HG03442 (cell line): ENCODE measurements around the gene ANKS1A.
"Not testable (repeated sequence)": the region's sequence is repeated elsewhere in the genome, so short reads cannot be mapped to it uniquely, and the experiment has no call there.

ENCODE experiments used
- ATAC-seq: cut with Tn5 transposase; IDR thresholded peaks from one replicate; pipeline ENCODE4 v1.9.1; 2021; ENCODE audit warnings: mild to moderate bottlenecking, moderate library complexity; ENCODE audit not compliant: unreplicated experiment

ANKS1A gene

DNA sequence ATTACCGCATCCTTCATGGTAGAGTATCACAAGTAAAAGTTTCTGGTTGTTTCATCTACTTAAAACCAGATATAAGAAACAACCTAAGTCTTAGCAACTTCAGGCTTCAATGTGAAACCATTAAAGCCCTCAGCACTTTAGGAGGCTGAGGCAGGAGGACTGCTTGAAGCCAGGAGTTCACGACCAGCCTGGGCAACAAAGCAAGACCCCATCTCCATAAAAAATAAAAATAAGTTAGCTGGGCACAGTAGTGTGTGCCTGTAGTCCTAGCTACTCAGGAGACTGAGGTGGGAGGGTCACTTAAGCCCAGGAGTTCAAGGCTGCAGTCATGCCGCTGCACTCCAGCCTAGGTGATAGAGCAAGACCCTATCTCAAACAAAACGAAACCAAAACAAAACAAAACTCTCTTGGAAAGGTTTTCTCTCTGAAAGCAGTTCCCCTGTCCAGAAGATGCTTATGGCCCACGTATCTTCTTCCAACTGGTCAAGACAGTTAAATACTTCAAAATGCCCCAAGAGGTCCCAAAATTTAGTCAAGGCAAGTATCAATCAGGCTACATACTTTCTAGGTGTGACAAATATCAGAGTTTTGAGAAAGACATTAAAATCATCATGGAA is 11.1 kb upstream of the ANKS1A start:
- no peak for ATAC-seq

DNA sequence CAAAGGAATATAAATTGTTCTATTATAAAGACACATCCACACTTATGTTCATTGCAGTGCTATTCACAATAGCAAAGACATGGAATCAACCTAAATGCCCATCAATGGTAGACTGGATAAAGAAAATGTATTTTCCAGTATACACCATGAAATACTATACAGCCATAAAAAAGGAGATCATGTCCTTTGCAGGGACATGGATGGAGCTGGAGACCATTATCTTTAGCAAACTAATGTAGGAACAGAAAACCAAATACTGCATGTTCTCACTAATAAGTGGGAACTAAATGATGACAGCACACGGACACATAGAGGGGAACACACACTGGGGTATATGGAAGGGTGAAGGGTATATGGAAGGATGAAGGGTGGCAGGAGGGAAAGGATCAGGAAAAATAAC is 5.0 kb upstream of the ANKS1A start:
- ATAC-seq: not testable (repeated sequence)

DNA sequence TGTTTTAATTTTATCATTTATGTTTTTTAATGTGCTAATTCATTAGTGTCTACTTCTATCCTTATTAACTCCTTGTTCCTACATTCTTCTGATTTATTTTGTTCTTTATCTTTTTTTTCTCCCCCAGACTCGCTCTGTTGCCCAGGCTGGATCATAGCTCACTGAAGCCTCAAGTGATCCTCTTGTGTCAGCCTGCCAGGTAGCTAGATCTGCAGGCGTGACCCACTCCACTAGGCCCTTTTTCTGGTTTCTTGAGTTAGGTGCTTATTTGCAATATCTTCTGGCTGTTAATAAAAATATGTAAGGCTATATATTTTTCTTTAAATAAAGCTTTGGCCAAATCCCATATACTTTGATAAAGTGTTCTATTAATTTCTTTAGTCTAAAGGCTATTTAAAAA is 4.1 kb upstream of the ANKS1A start:
- no peak for ATAC-seq

DNA sequence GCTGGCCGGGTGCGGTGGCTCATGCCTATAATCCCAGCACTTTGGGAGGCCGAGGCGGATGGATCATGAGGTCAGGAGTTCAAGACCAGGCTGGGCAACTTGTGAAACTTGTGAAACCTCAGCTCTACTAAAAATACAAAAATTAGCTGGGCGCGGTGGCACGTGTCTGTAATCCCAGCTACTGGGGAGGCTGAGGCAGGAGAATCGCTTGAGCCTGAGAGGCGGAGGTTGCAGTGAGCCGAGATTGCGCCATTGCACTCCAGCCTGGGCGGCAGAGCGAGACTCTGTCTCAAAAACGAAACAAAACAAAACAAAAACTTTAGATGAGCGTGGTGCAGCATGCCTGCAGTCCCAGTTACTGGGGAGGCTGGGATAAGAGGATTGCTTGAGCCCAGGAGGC is 3.2 kb upstream of the ANKS1A start:
- ATAC-seq: not testable (repeated sequence)

DNA sequence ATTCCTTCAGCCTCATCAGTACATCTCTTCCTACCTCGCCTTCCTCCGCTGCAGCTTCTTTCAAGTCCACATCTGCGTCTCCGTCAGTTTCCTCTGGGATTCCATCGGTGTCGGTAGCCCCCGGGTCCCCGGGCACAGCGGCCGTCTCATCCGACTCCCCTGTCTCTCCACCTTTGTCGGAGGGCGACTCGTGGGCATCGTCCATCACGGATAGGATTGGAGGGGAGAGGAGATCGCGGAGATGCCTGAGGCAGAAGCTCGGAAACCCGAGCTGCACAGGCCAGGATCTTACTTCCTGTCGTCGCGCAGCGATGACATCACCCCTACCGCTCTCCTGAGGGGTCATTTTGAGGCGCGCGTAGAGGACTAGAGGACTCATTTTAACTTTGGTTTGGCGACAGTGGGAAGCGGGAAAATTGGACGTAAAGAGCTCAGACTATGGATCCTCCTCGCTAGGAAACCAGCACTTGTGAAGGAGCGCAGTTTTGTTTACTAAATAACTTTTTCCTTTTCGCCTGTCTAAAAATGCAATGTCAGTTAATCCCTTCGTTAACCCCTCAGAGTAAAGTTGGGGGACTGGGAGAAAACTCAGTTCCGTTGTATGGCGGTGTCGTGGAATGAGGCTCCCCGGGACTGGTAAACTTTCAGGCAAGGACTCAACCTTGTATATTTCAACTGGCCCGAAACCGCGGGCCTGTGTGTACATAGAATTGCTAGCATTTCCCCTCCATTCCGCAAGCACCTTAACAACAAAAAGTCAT is 1.1 kb upstream of the ANKS1A start, which contains the start of gene TAF11:
TSS of gene TAF11 (minus strand) at position 290 of the 761 bp plus-strand sequence. CDS start at position 205, 85 bp downstream.
- peak; percentile 76 for ATAC-seq

DNA sequence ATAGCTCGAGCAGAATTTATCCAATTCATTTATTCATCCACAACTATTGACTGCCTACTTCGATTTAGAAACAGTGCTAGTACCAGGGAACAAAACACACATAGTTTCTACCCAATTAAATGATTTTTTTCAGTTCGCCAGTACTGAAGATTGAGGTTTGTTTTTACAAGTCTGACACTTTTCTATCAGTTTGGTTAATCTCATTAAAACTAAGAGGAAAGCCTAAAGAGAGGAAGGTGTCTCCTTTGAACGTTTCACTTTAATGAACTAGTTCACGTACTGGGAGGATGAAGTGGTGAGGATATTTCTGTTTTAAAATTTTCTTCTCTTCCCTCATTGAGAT is 570 bp upstream of the ANKS1A start:
- ATAC-seq: no peak

DNA sequence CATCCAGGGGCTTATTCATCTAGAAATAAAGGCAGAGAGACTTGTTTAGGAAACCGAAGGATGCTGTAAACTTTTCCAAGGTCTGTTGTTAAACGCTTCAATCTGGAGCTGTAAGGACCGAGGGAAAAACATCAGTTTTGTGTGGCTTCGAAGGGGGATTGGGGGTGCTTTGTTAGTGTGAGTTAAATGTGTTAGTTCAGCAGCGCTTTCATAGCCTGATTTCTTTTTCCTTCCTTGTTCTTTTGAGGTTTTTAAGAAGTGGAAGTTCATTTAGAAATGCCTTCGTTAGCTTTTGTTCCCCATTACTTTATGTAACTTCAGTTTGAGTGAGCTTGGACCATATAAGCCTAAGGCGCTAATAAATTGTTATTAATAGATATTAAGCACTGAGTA is 1.5 kb downstream of the ANKS1A start:
- no peak for ATAC-seq

DNA sequence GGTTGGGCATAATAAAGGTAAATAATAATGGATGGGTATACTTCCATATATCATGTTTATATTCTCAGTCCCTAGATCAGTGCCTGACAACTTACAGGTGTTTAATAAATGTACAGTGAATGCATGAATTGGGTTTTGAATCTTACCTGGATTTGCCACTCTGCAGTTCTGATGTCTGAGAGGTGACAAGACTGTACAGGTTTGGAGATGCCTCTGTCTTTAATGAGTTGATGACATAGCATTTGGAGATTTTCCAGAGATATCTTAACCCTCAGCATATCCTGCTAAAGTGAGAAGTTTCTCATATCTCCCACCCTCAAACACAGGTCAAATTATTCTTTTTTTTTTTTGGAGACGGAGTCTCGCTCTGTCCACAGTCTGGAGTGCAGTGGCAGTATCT is 2.2 kb downstream of the ANKS1A start:
- no peak for ATAC-seq

DNA sequence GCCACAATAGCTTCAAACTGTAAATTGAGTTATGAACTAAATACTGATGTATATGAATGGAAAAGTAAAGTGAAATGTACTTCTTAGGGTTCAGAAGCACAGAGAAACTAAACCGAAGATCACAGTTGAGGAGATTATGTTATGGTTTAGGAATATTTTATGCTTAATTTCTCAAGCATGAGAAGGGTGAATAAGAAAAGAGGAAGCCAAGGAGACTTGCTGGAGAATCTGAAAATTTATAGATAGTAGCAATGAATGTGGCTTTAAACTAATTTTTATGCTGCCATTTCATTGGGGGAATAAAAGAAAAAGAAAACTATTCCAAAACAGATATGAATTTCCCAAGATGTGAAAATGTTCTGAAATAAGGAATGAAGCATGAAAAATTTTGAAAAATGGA is 5.6 kb downstream of the ANKS1A start:
- ATAC-seq: no peak

DNA sequence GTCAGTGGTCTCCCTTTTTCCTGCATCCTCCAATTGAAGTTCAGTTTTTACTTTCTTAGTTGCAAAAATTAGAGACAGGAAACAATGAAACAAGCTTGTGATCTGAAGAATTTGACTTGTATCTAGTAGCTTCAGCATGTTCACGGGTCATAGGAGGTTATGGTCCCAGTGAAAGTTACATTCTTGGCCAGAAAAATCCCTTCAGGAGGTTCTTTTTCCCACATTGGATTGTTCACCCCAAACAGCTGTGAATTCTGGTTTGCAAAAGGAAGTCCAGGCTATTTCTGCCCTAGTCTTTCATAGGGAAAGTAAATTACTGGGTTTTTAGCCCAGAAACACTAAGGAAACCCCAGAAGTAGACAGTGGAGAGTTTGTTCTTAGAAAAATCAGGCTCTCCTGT is 8.1 kb downstream of the ANKS1A start:
- ATAC-seq: no peak

DNA sequence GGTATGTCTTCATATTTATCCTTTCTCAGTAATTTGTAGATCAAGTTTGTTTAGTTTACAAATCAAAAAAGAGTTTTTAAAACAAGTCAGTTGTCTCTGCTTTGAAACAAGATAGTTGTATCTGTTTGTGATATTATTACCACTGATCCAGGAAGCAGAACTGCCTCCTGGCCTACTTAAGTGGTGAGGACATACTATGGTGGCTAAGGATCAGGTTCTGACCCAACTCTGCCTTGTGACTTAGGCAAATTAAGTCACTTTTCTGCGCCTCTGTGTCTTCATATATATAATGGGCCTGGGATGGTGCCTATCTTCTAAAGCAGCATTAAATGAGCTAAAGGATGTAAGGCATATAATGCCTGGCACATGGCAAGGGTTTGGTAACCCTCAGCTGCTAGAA is 8.7 kb downstream of the ANKS1A start:
- ATAC-seq: no peak

DNA sequence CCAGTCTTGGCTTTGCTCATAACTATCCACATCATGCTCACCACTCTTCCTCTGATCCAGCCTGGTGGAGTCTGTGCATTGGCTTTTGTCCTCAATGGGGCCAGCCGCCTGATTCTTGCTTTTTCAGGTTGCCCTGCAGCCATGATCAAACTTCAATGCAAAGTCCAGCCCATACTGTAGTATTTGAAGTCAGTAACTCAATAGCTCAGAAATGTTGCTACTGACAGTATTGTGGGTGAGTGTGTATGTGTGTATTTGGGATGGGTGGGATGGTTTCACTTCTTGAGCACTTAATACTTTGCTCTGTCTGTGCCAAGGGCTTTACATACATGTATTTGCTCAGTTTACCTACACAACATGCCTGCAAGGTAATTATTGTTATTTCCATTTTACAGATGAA is 10.7 kb downstream of the ANKS1A start:
- not testable (repeated sequence) for ATAC-seq

DNA sequence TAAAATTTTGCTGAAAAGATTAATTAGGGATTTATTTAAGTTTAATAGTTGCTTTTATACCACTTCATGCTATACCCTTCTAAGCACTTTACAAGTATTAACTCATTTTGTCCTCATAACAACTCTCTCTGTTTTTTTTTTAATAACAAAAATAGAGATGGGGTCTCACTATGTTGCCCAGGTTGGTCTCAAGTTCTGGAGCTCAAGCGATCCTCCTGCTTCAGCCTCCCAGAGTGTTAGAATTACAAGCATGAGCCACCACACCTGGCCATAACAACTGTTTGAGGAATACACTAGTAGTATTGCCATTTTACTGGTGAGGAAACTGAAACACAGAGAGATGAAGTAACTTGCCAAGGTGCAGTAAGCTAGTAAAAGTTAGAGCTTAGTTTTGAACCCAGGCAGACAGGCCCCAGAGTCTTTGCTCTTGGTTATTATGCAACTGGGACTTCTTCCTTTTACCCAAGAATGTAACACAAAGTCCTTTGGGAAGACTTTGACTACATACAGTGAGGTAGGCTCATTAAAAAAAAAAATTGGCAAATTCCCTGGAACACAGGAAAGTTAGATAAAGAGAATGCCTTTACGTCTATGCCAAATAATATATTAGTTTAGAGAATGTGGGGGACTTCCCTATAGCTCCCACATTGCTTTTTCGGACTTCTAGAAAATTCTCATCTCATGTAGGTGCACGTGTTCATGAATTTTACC is 11.4 kb downstream of the ANKS1A start:
- ATAC-seq: no peak

DNA sequence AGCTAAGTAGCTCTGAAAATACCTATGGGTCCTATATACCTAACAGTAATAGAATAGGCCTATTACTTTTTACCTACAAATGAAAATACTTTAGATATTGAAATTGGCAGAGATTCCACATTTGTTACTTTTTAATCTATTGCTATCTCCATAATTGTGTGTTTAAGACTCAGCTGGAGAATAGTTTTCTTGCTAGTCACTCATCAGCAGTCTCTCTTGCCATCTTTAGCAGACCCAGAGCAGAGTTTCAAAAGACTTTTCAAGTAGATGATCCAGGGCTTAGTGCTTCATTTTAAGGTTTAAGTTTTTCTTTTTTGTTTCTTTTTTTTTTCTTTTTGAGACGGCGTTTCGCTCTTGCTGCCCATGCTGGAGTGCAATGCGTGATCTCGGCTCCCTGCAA is 12.9 kb downstream of the ANKS1A start:
- ATAC-seq: no peak

DNA sequence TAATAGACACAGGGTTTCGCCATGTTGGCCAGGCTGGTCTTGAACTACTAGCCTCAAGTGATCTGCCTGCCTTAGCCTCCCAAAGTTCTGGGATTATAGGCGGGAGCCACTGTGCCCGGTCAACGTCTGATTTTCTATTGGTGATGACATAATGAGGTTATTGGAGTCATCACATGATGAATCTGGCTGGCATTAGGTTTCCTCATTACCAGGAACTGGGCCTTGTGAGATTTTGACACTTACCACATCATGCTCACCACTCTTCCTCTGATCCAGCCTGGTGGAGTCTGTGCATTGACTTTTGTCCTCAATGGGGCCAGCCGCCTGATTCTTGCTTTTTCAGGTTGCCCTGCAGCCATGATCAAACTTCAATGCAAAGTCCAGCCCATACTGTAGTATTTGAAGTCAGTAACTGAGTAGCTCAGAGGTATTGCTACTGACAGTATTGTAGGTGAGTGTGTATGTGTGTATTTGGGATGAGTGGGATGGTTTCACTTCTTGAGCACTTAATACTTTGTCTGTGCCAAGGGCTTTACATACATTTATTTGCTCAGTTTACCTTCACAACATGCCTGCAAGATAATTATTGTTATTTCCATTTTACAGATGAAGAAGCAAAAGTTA is 16.0 kb downstream of the ANKS1A start:
- ATAC-seq: no peak

DNA sequence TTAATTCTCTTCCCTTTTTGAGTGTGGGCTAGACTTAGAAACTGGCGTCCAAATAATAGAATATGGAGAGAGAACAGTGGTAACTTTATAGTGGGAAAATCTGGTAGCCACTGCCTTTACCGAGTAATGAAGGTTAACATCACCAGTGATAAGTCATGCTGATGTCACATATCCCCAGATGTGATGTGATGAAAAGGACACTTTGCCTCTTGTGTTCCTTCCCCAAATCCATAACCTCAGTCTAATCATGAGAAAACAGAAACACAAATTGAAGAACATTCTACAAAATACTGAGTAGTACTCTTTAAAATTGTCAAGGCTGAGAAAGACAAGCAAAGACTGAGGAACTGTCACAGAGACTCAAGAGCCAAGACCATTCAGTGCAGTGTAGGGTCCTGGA is 17.8 kb downstream of the ANKS1A start:
- no peak for ATAC-seq

DNA sequence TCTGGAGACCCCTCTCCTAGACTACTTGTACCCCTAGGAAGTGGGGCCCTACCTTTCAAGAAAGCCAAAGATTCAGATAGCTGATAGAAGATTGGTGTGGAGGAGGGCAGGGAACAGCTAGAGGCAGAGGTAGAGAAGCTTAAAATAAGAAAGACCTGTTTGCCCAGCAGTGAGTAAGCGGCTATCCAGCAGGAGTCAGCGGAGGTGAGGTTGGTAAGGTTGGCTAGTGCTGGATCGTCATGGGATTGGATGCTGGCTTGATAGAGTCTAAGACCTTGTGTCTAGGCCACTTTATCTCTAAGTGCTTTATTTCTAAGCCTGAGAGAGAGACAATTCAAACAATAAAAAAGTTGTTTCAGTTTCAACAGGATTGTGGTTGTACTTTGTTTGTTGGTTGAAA is 19.1 kb downstream of the ANKS1A start:
- no peak for ATAC-seq

DNA sequence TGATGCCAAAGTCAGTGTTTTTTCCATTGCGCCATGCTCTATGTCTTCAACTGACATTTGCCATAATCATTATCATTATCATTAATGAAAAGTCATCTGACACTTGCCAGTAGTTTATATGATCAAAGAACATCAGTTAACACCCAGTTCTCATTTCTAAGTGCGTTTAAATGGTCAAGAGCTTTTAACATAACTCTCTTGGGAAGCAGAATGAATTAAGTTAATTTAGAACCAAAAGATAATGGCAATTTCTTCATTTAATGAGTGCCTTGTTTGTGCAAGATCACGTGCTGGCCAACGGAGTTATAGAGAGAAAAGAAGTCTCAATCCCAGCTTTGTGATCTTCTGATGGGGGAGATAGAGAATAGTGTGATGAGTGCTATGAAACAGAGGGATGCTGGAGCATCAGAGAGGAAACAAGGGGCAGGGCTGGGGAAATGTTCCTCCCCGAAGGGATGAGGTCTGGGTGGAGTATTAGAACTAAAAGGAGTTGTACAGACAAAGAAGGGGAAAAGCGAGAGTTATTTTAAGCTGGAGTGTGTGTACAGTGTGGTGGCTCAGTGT is 20.3 kb downstream of the ANKS1A start:
- ATAC-seq: no peak

DNA sequence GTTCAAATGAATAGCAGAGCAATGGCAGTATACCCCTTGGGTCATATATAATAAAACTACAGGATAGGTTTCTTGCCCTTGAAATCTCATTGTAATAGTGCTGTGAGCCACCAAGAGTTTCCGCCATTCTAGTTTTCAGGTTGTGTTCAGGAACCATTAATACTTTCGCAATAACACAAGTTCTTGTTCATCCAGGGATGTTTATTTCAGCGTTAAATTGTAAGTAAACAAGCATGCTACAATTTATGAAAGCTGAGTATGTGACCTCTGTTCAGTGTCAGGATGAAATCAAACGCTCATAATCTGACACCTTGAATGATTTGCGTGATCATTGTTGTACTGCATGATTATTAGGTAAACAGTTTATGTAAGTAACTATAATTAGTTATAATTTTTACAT is 22.8 kb downstream of the ANKS1A start:
- no peak for ATAC-seq

DNA sequence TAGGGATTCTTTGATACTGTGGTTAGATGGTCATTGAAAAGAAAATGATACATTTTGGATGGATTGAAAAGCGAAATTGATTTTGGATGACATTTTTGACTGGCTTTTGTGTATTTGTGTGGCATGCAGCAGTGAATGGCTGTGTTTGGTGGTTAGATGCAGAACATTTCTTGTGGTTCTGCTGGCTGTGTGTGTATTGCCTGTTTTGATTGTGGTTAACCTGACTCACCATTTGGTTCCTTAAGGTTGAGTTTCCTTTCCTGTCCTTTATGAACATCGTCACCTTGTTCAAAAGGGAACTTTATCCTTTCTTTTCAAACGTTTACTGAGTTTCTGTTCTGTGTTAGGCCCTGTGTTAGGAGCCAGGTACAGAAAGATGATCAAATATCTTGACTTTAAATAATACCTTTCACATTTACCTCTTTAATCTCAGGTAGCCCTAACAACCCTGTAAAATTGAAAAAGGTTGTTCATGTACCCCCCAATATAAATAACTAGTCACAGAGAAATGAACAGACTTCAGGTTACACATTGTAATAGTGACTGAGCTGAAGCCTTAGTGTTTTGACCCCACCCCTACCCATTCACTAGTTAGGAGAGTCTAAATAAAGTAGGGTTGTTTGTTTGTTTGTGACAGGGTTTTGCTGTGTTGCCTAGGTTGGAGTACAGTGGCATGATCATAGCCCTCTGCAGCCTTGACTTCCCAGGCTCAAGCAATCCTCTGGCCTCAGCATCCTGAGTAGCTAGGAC is 23.8 kb downstream of the ANKS1A start:
- peak; percentile 64 for ATAC-seq

DNA sequence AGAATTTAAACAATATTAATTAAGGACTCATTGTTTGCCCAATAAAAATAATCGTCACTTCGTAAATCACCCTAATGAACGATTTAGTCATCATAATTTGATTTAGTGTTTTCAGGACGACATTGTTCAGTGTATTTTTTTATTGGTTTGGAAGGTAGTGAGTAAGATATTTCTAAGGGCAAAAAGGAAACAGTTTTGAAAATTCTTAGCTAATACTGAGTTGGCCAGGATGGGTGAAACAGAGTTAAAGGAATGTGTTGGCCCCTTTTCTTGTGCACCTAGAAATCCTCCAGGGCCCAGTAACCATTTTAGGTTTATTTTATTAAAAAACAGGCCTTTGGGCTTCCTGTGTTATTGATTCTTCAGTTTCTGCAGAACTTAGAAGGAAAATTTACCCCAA is 25.3 kb downstream of the ANKS1A start:
- ATAC-seq: no peak
